ENCODE data around the gene BCR.

Gene BCR

DNA sequence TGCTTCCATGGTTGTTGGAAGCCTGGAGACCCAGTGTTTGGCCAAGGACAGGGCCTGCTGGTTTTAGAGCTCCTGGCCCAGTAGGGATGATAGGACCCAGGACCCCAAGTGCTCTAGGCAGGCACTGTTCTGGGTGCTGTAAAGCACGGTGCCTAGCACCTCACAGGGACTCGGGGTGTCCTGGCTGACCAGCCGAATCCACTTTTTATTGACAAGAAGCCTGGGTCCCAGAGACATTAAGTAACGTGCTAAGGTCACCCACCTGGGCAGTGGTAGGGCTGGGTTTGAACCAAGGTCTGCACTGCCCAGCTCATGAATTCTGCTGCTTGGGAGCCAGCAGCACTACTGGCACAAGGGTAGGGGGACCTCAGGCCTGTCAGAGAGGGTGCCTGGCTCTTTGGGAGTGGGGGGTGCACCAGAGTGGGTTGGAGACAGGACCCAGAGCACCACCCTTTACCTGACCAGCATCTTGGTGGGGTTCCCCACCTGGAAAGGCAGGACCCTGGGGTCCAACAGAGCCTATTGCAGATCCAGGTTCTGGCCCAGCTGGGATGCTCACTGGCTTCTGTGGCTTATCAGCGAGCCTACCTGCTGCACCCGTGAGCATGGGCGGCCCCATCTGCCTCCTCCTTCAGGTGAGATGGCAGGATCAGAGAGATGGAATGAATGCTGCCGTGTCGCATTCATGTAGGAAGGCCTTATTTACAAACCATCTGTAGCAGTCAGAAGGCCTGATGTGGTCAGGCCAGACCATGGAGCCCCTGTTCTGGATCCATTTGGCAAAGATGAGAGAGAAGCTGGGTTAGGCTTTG, 52.0 kb downstream of the BCR start:
- DNase-seq (ENCODE audit: low spot score): no peak
- in situ Hi-C loops (cut with MboI; ENCODE audit: low sequenced_read_pairs, unreplicated experiment): no loop called here
- TF ChIP-seq, protein P1, sequence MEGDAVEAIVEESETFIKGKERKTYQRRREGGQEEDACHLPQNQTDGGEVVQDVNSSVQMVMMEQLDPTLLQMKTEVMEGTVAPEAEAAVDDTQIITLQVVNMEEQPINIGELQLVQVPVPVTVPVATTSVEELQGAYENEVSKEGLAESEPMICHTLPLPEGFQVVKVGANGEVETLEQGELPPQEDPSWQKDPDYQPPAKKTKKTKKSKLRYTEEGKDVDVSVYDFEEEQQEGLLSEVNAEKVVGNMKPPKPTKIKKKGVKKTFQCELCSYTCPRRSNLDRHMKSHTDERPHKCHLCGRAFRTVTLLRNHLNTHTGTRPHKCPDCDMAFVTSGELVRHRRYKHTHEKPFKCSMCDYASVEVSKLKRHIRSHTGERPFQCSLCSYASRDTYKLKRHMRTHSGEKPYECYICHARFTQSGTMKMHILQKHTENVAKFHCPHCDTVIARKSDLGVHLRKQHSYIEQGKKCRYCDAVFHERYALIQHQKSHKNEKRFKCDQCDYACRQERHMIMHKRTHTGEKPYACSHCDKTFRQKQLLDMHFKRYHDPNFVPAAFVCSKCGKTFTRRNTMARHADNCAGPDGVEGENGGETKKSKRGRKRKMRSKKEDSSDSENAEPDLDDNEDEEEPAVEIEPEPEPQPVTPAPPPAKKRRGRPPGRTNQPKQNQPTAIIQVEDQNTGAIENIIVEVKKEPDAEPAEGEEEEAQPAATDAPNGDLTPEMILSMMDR (IDR thresholded peaks at IDR 0.05; ENCODE audit: borderline replicate concordance, control extremely low read depth, extremely low read depth, insufficient read depth, missing control alignments): no peak

DNA sequence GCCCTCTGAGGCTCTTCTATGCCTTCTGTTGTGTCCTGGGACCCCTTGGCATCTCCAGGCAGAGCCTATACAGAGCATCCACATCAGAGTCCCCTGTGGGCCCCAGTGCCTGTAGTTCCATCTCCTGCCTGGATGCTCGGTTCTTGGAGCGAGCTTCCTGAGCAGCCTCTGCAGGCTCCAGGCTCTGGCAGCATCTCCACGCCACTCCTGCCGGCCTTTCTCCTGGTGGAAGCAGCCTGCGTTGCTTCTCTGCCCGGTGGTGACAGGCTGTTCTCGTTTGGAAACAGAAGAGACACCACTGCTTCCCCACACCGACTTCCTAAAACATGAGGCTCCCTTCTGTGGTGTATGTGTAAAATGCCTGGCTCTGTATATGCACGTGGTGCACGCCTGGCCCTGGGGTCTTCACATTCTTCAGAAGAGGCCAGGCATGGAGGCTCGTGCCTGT, 52.8 kb downstream of the BCR start:
- TF ChIP-seq, protein P1 (IDR thresholded peaks at IDR 0.05; ENCODE audit: borderline replicate concordance, control extremely low read depth, extremely low read depth, insufficient read depth, missing control alignments): no peak
- no peak for DNase-seq (ENCODE audit: low spot score)
- in situ Hi-C loops (cut with MboI; ENCODE audit: low sequenced_read_pairs, unreplicated experiment): no loop called here

GRCh38 chr22:23233752-23234408, 53.6 kb downstream of the BCR start:
- in situ Hi-C loops (cut with MboI; ENCODE audit: low sequenced_read_pairs, unreplicated experiment): no loop called here
- DNase-seq (ENCODE audit: low spot score): no peak
- TF ChIP-seq, protein P1 (IDR thresholded peaks at IDR 0.05; ENCODE audit: borderline replicate concordance, control extremely low read depth, extremely low read depth, insufficient read depth, missing control alignments): no peak

DNA sequence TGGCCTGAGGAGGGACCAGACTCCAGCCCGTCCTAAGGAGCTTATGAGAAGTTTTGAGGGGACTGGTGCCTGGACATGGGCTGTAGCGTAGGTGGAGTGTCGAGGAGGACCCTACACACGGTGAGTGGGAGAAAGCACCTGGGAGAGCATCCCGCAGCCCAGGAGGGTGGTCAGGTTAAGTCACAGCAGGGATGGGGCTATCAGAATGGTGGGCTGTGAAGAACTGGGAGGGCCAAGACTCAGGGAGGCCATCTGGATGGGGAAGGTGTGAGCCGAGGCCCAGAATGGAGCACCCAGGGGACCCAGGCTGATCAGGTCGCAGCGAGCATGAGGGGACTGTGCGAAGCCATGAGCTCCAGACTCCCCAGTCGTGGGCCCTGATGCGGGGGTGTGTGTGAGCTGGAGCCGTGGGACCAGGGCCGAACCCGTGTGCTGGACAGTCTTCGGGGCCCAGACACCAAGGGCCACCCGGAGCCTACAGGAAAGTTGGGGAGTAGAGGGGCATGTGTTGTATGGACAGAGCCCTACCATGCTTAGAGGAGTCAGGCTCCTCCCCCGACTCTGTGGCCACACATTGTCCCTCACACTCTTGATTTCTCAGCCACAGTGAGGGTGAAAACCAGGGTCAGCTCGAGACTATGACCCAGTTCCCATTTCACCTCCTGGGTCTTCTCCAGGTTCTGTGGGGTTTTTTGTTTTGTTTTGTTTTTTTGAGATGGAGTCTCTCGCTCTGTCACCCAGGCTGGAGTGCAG, 54.3 kb downstream of the BCR start:
- no peak for DNase-seq (ENCODE audit: low spot score)
- TF ChIP-seq, protein P1 (IDR thresholded peaks at IDR 0.05; ENCODE audit: borderline replicate concordance, control extremely low read depth, extremely low read depth, insufficient read depth, missing control alignments): no peak
- in situ Hi-C loops (cut with MboI; ENCODE audit: low sequenced_read_pairs, unreplicated experiment): no loop called here

GRCh38 chr22:23235425-23235824, 55.1 kb downstream of the BCR start:
- TF ChIP-seq, protein P1 (IDR thresholded peaks at IDR 0.05; ENCODE audit: borderline replicate concordance, control extremely low read depth, extremely low read depth, insufficient read depth, missing control alignments): no peak
- in situ Hi-C loops (cut with MboI; ENCODE audit: low sequenced_read_pairs, unreplicated experiment): no loop called here
- DNase-seq (ENCODE audit: low spot score): no peak

- TF ChIP-seq, protein P1 (IDR thresholded peaks at IDR 0.05; ENCODE audit: borderline replicate concordance, control extremely low read depth, extremely low read depth, insufficient read depth, missing control alignments): no peak
- DNase-seq (ENCODE audit: low spot score): no peak
- in situ Hi-C loops (cut with MboI; ENCODE audit: low sequenced_read_pairs, unreplicated experiment): no loop called here
Measured at GRCh38 chr22:23236026-23236425, 55.7 kb downstream of the BCR start.

Data from GM13976 (cell line).